ENCODE measurements around the gene PTPRH. TPM values are rescaled to one million over a fixed set of nuclear protein-coding genes. Genes with fewer than 3 reads are reported as not detected.
A peak's percentile ranks its signal among the peaks of the same experiment; 100 is the strongest.

Gene PTPRH
- total and polyA plus RNA-seq, 9 of the 15 experiments (the other 6 are each of a cell fraction or from before 2014, with no cell fraction given) = 0.87 to 34.3 (median 22.7) TPM

- TF ChIP-seq, protein P1, sequence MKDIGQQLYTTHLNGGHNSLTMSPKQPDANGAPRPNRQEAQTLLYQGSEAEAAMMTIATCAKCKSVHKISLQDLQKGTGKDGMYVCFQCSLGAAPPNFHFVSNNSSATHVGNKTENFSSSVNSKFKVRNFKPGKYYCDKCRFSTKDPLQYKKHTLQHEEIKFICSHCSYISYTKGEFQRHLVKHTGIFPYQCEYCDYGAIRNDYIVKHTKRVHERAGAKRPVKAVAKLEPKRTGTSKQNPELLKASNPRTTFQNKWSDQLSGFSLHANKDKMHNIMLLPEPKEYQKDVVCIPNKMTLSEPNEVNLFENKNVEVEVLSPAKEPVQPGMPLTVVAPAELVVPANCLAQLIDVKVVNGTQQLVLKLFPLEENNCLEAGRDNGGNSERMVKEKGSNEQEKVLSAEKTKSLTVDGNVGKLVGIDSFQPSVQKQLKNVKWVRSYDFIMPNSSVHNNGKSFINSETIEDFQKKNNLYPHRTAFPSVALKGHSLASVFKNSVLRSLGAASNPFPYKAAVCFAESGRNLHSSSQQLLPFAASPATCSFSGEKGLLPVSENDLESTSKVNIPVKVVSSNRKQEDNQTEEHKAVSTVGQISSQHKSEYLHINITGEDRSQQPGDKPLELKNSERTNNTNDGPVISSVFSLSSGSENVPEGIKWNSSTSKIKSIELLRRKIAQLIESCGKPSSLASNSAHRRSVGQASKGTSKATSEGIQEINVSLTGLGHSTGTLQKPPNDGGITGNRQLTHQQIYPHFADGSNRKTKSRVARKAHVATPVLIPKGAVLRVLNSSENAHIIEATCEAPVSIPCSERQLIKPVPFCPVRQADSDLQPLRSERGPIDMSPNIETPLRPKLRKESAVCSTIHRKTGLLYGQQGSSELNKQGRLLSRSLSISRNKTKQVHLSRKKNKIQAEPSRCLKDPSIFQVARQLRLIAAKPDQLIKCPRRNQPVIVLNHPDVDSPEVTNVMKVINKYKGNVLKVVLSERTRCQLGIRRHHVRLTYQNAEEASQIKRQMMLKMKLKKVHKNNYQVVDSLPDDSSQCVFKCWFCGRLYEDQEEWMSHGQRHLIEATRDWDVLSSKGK (CRISPR knock-in tag; IDR thresholded peaks at IDR 0.05) = no peak
- TF ChIP-seq ILK (tag; IDR thresholded peaks at IDR 0.05; ENCODE audit: borderline replicate concordance, low read depth) (no peak), KLF1 (tag; IDR thresholded peaks at IDR 0.05) (peak; percentile 82), LARP7 (IDR thresholded peaks at IDR 0.05) (peak; percentile 67; the same call in 1 of the 2 replicates), ELK1 (CRISPR knock-in tag; IDR thresholded peaks at IDR 0.05) (no peak), ZNF584 (CRISPR knock-in tag; IDR thresholded peaks at IDR 0.05; ENCODE audit: low read depth) (no peak; the same call in 1 of the 2 replicates), RBM25 (IDR thresholded peaks at IDR 0.05; ENCODE audit: low read depth, low read length, severe bottlenecking) (no peak), CREBBP (IDR thresholded peaks at IDR 0.05; ENCODE audit: low read depth, low read length) (peak; percentile 85), CBX5 (IDR thresholded peaks at IDR 0.05; ENCODE audit: borderline replicate concordance, low read depth) (no peak), MXI1 (IDR thresholded peaks at IDR 0.05; ENCODE audit: low read depth, low read length) (peak; percentile 100), ZNF695 (CRISPR knock-in tag; IDR thresholded peaks at IDR 0.05) (no peak), NFATC3 (IDR thresholded peaks at IDR 0.05) (no peak), ZNF280A (IDR thresholded peaks at IDR 0.05; ENCODE audit: low read depth, partially characterized antibody) (no peak), RBM22 (IDR thresholded peaks at IDR 0.05; ENCODE audit: low read depth, low read length, poor library complexity, severe bottlenecking) (peak; percentile 100), SAFB2 (IDR thresholded peaks at IDR 0.05; ENCODE audit: borderline replicate concordance, low read depth, low read length, severe bottlenecking) (no peak), TARDBP (IDR thresholded peaks at IDR 0.05) (no peak), SAP30 (IDR thresholded peaks at IDR 0.05; ENCODE audit: borderline replicate concordance, insufficient read depth, low read depth, low read length, poor library complexity, severe bottlenecking) (no peak), MTA1 (IDR thresholded peaks at IDR 0.05; ENCODE audit: borderline replicate concordance) (no peak), CXXC5 (CRISPR knock-in tag; IDR thresholded peaks at IDR 0.05) (peak; percentile 61), HIVEP1 (CRISPR knock-in tag; IDR thresholded peaks at IDR 0.05) (no peak)
- TF ChIP-seq, protein P2, sequence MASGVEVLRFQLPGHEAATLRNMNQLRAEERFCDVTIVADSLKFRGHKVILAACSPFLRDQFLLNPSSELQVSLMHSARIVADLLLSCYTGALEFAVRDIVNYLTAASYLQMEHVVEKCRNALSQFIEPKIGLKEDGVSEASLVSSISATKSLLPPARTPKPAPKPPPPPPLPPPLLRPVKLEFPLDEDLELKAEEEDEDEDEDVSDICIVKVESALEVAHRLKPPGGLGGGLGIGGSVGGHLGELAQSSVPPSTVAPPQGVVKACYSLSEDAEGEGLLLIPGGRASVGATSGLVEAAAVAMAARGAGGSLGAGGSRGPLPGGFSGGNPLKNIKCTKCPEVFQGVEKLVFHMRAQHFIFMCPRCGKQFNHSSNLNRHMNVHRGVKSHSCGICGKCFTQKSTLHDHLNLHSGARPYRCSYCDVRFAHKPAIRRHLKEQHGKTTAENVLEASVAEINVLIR (CRISPR knock-in tag; IDR thresholded peaks at IDR 0.05) = no peak
Measured at GRCh38 chr19:55178781-55179599, 30.3 kb downstream of the PTPRH start (continued).

Data from K562 (cell line).